HepG2 (cell line): ENCODE measurements around the gene PIGA. TPM values are rescaled to one million over a fixed set of nuclear protein-coding genes. Genes with fewer than 3 reads are reported as not detected.

Experiments used
- E2F5 ChIP-seq: sonication (generic); formaldehyde crosslinking; conservative IDR thresholded peaks from 2 replicates; pipeline ENCODE4 v1.4.0; 2020; ENCODE audit warnings: missing genetic modification reagents
- HDAC2 ChIP-seq: sonication (generic); formaldehyde crosslinking; IDR thresholded peaks from 2 replicates; pipeline ENCODE4 v1.4.0; 2020; ENCODE audit warnings: missing genetic modification reagents
- HNF1A ChIP-seq, 2 experiments: sonication (generic) in 1 of 2; formaldehyde crosslinking in 1 of 2; IDR thresholded peaks; 2 replicates each; pipeline versions ENCODE4 v1.4.0 to v1.6.1; 2016 to 2020; ENCODE audit warnings: borderline replicate concordance in 1 of 2, low read depth in 1 of 2, mild to moderate bottlenecking in 1 of 2, missing genetic modification reagents in 1 of 2
- HOXA3 ChIP-seq: sonication (generic); formaldehyde crosslinking; IDR thresholded peaks from 2 replicates; pipeline ENCODE4 v1.5.0; 2020; ENCODE audit warnings: missing genetic modification reagents
- IRF9 ChIP-seq: sonication (generic); formaldehyde crosslinking; IDR thresholded peaks from 2 replicates; pipeline ENCODE4 v1.8.0; 2022; ENCODE audit warnings: missing genetic modification reagents, mild to moderate bottlenecking, borderline replicate concordance
- KLF11 ChIP-seq: IDR thresholded peaks from 2 replicates; pipeline ENCODE4 v1.6.1; 2016; ENCODE audit warnings: missing compliant biosample characterization
- NR1H2 ChIP-seq: sonication (generic); formaldehyde crosslinking; IDR thresholded peaks from 2 replicates; pipeline ENCODE4 v1.8.1; 2022; ENCODE audit warnings: low read depth, missing genetic modification reagents, borderline replicate concordance
- NR2C2 ChIP-seq: sonication (generic); formaldehyde crosslinking; IDR thresholded peaks from 2 replicates; pipeline ENCODE4 v1.4.0; 2020; ENCODE audit warnings: missing genetic modification reagents, mild to moderate bottlenecking, moderate library complexity, borderline replicate concordance
- PHF21A ChIP-seq: sonication (generic); formaldehyde crosslinking; IDR thresholded peaks from 2 replicates; pipeline ENCODE4 v1.5.0; 2020; ENCODE audit warnings: mild to moderate bottlenecking, missing genetic modification reagents
- RERE ChIP-seq: IDR thresholded peaks from 2 replicates; pipeline ENCODE4 v1.6.1; 2016; ENCODE audit warnings: low read depth, missing genetic modification reagents, missing compliant biosample characterization
- ZNF891 ChIP-seq: sonication (generic); formaldehyde crosslinking; IDR thresholded peaks from 2 replicates; pipeline ENCODE4 v1.5.0; 2020; ENCODE audit warnings: mild to moderate bottlenecking, missing genetic modification reagents
- ZXDC ChIP-seq: sonication (generic); formaldehyde crosslinking; IDR thresholded peaks from 2 replicates; pipeline ENCODE4 v1.5.0; 2020; ENCODE audit warnings: mild to moderate bottlenecking, missing genetic modification reagents
- polyA plus RNA-seq, 8 experiments: library from polyadenylated mRNA; depleted of rRNA in 3 of 8; stranded (reverse) in 7 of 8; unstranded in 1 of 8; fragments of >200 nt; fragmentation: Illumina TruSeq in 4 of 8; extraction: Trizol in 4 of 8; gene quantifications; 2 replicates each; pipeline versions ENCODE4 v1.2.1 to v1.2.3, GENCODE V29; 2011 to 2016; ENCODE audit warnings: low read depth in 4 of 8, missing spikeins in 1 of 8, mixed read lengths in 1 of 8; ENCODE audit not compliant: insufficient read depth in 1 of 8
- total RNA-seq, 5 experiments: library from RNA; depleted of rRNA; stranded (reverse); fragments of >200 nt; fragmentation: Illumina TruSeq; extraction: Trizol; gene quantifications; 2 replicates each; pipeline ENCODE4 v1.2.3, GENCODE V29; 2016; ENCODE audit warnings: low read depth in 1 of 5

Gene PIGA
- total and polyA plus RNA-seq, 2 of the 13 experiments (the other 11 are each of a cell fraction or from before 2014, with no cell fraction given) = 6.0 to 13.0 TPM

GRCh38 chrX:15335135-15336022, at the start of gene PIGA (continued):
- TF ChIP-seq E2F5 (CRISPR knock-in tag) = peak; percentile 56; the same call in 1 of the 2 replicates
- TF ChIP-seq HNF1A (IDR thresholded peaks at IDR 0.05; ENCODE audit: low read depth) = no peak
- peak; percentile 20; the same call in 1 of the 2 replicates for TF ChIP-seq HNF1A (CRISPR knock-in tag; IDR thresholded peaks at IDR 0.05; ENCODE audit: borderline replicate concordance)
- no peak for TF ChIP-seq NR1H2 (CRISPR knock-in tag)
- peak; percentile 85 for TF ChIP-seq NR2C2 (CRISPR knock-in tag)
- TF ChIP-seq HOXA3 = peak; percentile 68
- 0 out of 2 replicates have a peak, but pooled peaks have one; percentile 29 for TF ChIP-seq HDAC2 (CRISPR knock-in tag)
- 0 out of 2 replicates have a peak, but pooled peaks have one; percentile 31 for TF ChIP-seq PHF21A (CRISPR knock-in tag)
- 0 out of 2 replicates have a peak, but pooled peaks have one; percentile 39 for TF ChIP-seq ZNF891 (CRISPR knock-in tag)
- TF ChIP-seq RERE (CRISPR knock-in tag) = no peak
- no peak for TF ChIP-seq ZXDC
- TF ChIP-seq IRF9 (CRISPR knock-in tag) = 0 out of 2 replicates have a peak, but pooled peaks have one; percentile 26
- TF ChIP-seq KLF11 (CRISPR knock-in tag) = peak; percentile 75; the same call in 1 of the 2 replicates
